Sigmoid colon (tissue), 3 donors: ENCODE measurements around the gene SLC6A3.

ENCODE experiments used
- CTCF ChIP-seq, 4 experiments: fragments of 450-650 bp in 3 of 4; fragments of 200-600 bp in 1 of 4; IDR thresholded peaks; one replicate each; pipeline ENCODE4 v1.5.1; 2016 to 2019; ENCODE audit warnings: antibody characterized with exemption in 4 of 4, mild to moderate bottlenecking in 3 of 4, moderate library complexity in 2 of 4
- POLR2A ChIP-seq, 2 donors: fragments of 450-650 bp; IDR thresholded peaks; one replicate each; pipeline ENCODE4 v1.6.1; 2016; ENCODE audit warnings: antibody characterized with exemption in 2 of 2, mild to moderate bottlenecking in 2 of 2, moderate library complexity in 2 of 2

DNA sequence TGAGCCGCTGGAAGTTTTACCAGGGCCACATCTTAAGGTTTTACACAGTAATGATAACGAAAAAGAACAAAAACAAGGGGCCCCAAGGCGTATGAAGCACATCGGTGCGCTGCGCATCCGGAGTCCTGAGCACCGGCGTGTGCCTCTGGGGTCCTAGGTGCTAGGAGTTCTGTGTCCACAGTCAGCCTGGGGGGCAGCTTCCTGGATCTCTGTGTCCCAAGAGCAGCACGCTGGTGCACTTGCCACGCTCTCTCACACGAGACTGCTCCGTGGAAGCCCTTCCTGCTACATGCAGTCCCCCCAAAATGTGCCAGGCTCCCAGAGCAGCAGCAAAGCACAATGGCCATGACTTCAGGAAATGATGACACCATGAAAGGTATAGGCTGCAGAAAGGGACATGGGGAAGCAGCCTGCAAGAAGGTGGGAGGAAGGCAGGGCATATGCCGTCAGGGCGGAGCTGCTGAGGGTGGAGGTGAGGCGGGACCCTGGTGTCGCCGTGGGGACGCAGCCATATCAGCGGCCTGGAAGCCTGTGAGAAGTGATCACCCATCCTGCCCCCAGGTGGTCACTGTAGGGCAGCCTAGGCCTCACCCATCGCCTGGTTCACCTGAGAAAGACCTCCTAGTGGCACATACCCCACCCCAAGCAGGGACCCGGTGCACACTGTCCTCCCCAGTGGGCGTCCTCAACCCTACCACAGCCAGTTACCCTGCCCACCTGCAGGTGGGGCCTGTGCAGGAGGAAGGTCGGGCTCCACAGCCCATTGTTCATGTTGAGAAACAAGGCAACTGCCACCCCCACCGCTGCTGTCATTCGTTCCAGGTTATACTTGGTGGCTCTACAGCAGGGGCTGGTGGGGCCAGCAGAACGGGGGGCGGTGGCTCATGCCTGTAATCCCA is 23.6 kb upstream of the SLC6A3 start:
- no peak for TF ChIP-seq POLR2A (IDR thresholded peaks at IDR 0.05)
- TF ChIP-seq CTCF (IDR thresholded peaks at IDR 0.05), result no peak
